SK-N-SH (cell line): ENCODE measurements around the gene BMF. TPM values are rescaled to one million over a fixed set of nuclear protein-coding genes. Genes with fewer than 3 reads are reported as not detected.
A peak's percentile ranks its signal among the peaks of the same experiment; 100 is the strongest.

ENCODE experiments used
- CTCF ChIA-PET: fragments of 300-600, 350-600 bp; formaldehyde crosslinking; extraction: SDS; loops from one replicate; lab custom pipeline; 2021; lab: Yijun Ruan, JAX
- POLR2A ChIA-PET: fragments of 350-600 bp; sonication (Branson Sonifier 250); formaldehyde crosslinking; extraction: SDS; loops from one replicate; lab custom pipeline; 2020; ENCODE audit warnings: antibody characterized with exemption, inconsistent platforms; lab: Yijun Ruan, JAX
- DNase-seq: peaks from one replicate; pipeline ENCODE4 v3.0.0; 2012
- H2AFZ ChIP-seq: fragments of 200-600 bp; sonication (generic); 2 replicates; pipeline ENCODE4 v1.8.1; 2016; ENCODE audit warnings: antibody characterized with exemption, mild to moderate bottlenecking, low read depth
- H3F3A ChIP-seq: fragments of 200-600 bp; sonication (generic); replicated peaks from 2 replicates; pipeline ENCODE3; 2016; ENCODE audit warnings: antibody characterized with exemption, mild to moderate bottlenecking; ENCODE audit not compliant: insufficient read depth
- H3K27ac ChIP-seq, 2 experiments: fragments of 200-500 bp in 1 of 2; fragments of 200-600 bp in 1 of 2; sonication (Bioruptor generic) in 1 of 2; sonication (generic), shearing (Covaris generic) in 1 of 2; 2 replicates each; pipeline versions ENCODE4 v1.5.1 to v1.6.1; 2014 to 2016; ENCODE audit warnings: low read depth in 2 of 2, inconsistent platforms in 1 of 2, low read length in 1 of 2, mild to moderate bottlenecking in 1 of 2, mixed read lengths in 1 of 2
- H3K27me3 ChIP-seq: fragments of 200-600 bp; sonication (generic), shearing (Covaris generic); 2 replicates; pipeline ENCODE4 v1.6.1; 2016; ENCODE audit warnings: mixed run types; ENCODE audit not compliant: insufficient read depth
- H3K36me3 ChIP-seq, 2 experiments: fragments of 200-500 bp in 1 of 2; fragments of 200-600 bp in 1 of 2; sonication (Bioruptor generic) in 1 of 2; sonication (generic) in 1 of 2; replicated peaks in 1 of 2; 2 replicates each; pipeline versions ENCODE3 to v1.5.1; 2014 to 2016; ENCODE audit warnings: low read length in 1 of 2, mild to moderate bottlenecking in 1 of 2; ENCODE audit not compliant: insufficient read depth in 2 of 2, control insufficient read depth in 1 of 2
- H3K4me1 ChIP-seq, 2 experiments: fragments of 200-500 bp in 1 of 2; fragments of 200-600 bp in 1 of 2; sonication (Bioruptor generic) in 1 of 2; sonication (generic), shearing (Covaris generic) in 1 of 2; 2 replicates each; pipeline versions ENCODE4 v1.5.1 to v1.6.1; 2014 to 2016; ENCODE audit warnings: low read depth in 1 of 2, low read length in 1 of 2, mixed run types in 1 of 2; ENCODE audit not compliant: insufficient read depth in 2 of 2, control insufficient read depth in 1 of 2
- H3K4me2 ChIP-seq: fragments of 200-600 bp; sonication (generic), shearing (Covaris generic); 2 replicates; pipeline ENCODE4 v1.6.1; 2017; ENCODE audit warnings: mixed run types
- H3K4me3 ChIP-seq, 2 experiments: fragments of 200-500 bp in 1 of 2; fragments of 200-600 bp in 1 of 2; sonication (Bioruptor generic) in 1 of 2; sonication (generic), shearing (Covaris generic) in 1 of 2; 2 replicates each; pipeline versions ENCODE4 v1.5.1 to v1.8.1; 2014 to 2016; ENCODE audit warnings: low read depth in 2 of 2, inconsistent platforms in 1 of 2, low read length in 1 of 2, mild to moderate bottlenecking in 1 of 2, mixed read lengths in 1 of 2, moderate library complexity in 1 of 2
- H3K79me2 ChIP-seq: fragments of 200-600 bp; sonication (generic); 2 replicates; pipeline ENCODE4 v1.8.1; 2017; ENCODE audit warnings: mild to moderate bottlenecking; ENCODE audit not compliant: insufficient read depth
- H3K9ac ChIP-seq: fragments of 200-600 bp; sonication (generic); 2 replicates; pipeline ENCODE4 v1.6.1; 2017; ENCODE audit warnings: mixed run types
- H3K9me2 ChIP-seq: fragments of 200-600 bp; sonication (generic); 2 replicates; pipeline ENCODE4 v1.6.1; 2017; ENCODE audit warnings: mixed run types
- H3K9me3 ChIP-seq: fragments of 200-600 bp; sonication (generic); 2 replicates; pipeline ENCODE4 v1.6.1; 2017; ENCODE audit warnings: mixed run types, mild to moderate bottlenecking, moderate library complexity
- H4K20me1 ChIP-seq: fragments of 200-600 bp; sonication (generic); 2 replicates; pipeline ENCODE4 v1.6.1; 2017; ENCODE audit warnings: mild to moderate bottlenecking, mixed run types; ENCODE audit not compliant: insufficient read depth
- EP300 ChIP-seq, 2 experiments: IDR thresholded peaks; 2 replicates each; pipeline versions ENCODE4 v1.4.0 to v1.6.1; 2012; ENCODE audit warnings: borderline replicate concordance in 1 of 2, low read depth in 1 of 2, low read length in 1 of 2
- GABPA ChIP-seq: IDR thresholded peaks from 2 replicates; pipeline ENCODE4 v1.4.0; 2012; ENCODE audit warnings: low read depth, mild to moderate bottlenecking
- TCF12 ChIP-seq: IDR thresholded peaks from 2 replicates; pipeline ENCODE4 v1.4.0; 2012
- TEAD4 ChIP-seq: IDR thresholded peaks from 2 replicates; pipeline ENCODE4 v1.4.0; 2012; ENCODE audit warnings: mild to moderate bottlenecking, borderline replicate concordance; ENCODE audit not compliant: insufficient read depth
- WGBS: methylation state at CpG from one replicate; pipeline ENCODE4 v1.1.6; 2017; ENCODE audit warnings: low lambda C conversion rate; 5-methylcytosine and 5-hydroxymethylcytosine counted together
- polyA plus RNA-seq, 3 experiments: library from polyadenylated mRNA; depleted of rRNA; stranded (reverse); fragments of >200 nt; gene quantifications; 2 replicates each; pipeline ENCODE4 v1.2.3, GENCODE V29; 2012
- TF ChIP-seq, protein P1 (sequence below): IDR thresholded peaks from 2 replicates; pipeline ENCODE4; 2012
- TF ChIP-seq, protein P2 (sequence below): IDR thresholded peaks from 2 replicates; pipeline ENCODE4 v1.6.1; 2012; ENCODE audit warnings: mild to moderate bottlenecking, low read depth, low read length, moderate library complexity

BMF gene
- polyA plus RNA-seq, 1 of the 3 experiments (the other 2 are of a cell fraction), result 0.72 TPM

DNA sequence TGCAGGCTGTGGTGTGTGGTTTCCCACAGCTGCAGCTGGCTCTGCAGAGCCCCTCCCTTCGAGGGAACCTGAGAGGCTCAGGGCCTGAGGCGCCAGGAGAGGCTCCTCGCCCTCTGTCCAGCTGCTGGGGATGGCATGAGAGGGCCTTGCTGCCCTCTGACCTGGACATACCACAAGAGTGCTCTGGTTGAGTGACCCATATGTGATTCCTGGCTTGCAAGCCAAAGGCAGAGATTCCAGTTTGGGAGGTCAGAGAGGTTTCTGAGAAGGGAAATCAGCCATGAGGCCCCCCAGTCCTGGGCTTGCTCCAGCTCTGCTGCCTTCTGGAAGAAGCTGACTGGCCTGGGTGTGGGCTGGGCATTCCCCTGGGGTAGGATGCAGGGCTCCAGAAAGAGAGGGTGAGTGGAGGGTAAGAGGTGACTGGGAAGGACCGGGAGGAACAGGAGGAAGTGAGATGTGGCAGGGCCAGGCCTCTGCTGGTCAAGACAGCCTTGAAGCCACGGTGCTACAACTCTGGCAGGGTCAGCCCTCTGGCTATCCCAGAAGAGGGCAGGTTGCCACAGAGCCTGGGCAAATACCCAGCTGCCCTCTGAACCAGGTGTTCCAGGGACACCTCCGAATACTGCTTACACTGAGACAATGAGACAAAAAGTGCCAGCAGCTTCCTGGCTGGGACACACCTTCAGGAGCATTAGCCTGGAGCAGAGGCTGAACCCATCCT, 53.7 kb downstream of the BMF start:
- Histone ChIP-seq H3K27me3 (no peaks in the 10 kb centered on the region), H3K4me3 (no peak overlapping the region), H3K9me3 (no peaks in the 10 kb centered on the region), H3K4me1 (peaks cover 0 to 25% of the 10 kb centered on the region in 2 experiments; a peak in 1 of 4 replicates), H4K20me1 (no peaks in the 10 kb centered on the region), H3K9me2 (no peaks in the 10 kb centered on the region), H3K27ac (peak overlapping the region in 1 of 2 experiments; percentile 76; a peak in 2 of 4 replicates), H2AFZ (no peak overlapping the region), H3K36me3 (no peaks in the 10 kb centered on the region), H3K4me2 (no peak overlapping the region), H3F3A (no peaks in the 10 kb centered on the region), H3K9ac (no peak overlapping the region), H3K79me2 (no peaks in the 10 kb centered on the region)
- POLR2A ChIA-PET, result interaction anchor here (0.7 kb wide), 1 partner anchor 24 kb away, joined by 3 read pairs; no protein-coding TSS in a partner anchor
- DNase-seq, result no peak
- CTCF ChIA-PET, result interaction anchor here (1.3 to 1.9 kb wide), 8 partner anchors 9 to 219 kb away, joined by 3 to 9 read pairs (median 6); no protein-coding TSS in a partner anchor
- no peak for TF ChIP-seq EP300 (IDR thresholded peaks at IDR 0.05; ENCODE audit: borderline replicate concordance in 1 of 2, low read depth in 1 of 2, low read length in 1 of 2)
- TF ChIP-seq, protein P1, sequence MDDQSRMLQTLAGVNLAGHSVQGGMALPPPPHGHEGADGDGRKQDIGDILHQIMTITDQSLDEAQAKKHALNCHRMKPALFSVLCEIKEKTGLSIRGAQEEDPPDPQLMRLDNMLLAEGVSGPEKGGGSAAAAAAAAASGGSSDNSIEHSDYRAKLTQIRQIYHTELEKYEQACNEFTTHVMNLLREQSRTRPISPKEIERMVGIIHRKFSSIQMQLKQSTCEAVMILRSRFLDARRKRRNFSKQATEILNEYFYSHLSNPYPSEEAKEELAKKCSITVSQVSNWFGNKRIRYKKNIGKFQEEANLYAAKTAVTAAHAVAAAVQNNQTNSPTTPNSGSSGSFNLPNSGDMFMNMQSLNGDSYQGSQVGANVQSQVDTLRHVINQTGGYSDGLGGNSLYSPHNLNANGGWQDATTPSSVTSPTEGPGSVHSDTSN, result no peak
- TF ChIP-seq TCF12, result peak; percentile 11; the same call in 1 of the 2 replicates
- WGBS, result 68% methylated on average over 4 of the region's 6 CpGs

DNA sequence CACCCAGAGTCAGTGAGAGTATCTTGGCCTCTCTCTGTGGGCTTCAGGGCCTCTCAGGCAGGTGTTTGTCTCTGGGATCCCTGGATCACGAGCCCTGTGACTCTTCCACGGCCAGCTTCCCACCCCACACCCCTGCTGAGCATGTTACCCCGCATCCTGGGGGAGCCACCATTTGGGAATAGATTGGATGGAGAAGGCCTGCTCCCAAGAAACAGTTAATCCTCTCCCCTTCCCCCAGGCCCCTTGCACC, 54.1 kb downstream of the BMF start:
- no peak overlapping the region for H3K9ac ChIP-seq
- H3K36me3 ChIP-seq, result no peaks in the 10 kb centered on the region
- no peaks in the 10 kb centered on the region for H3K27me3 ChIP-seq
- POLR2A ChIA-PET, result interaction anchor here (0.7 kb wide), 1 partner anchor 24 kb away, joined by 3 read pairs; no protein-coding TSS in a partner anchor
- DNase-seq, result no peak
- 93% methylated on average over 3 of the region's 3 CpGs for WGBS
- H3K9me3 ChIP-seq, result no peaks in the 10 kb centered on the region
- no peak for TF ChIP-seq TEAD4
- TF ChIP-seq GABPA, result no peak
- TF ChIP-seq, protein P2, sequence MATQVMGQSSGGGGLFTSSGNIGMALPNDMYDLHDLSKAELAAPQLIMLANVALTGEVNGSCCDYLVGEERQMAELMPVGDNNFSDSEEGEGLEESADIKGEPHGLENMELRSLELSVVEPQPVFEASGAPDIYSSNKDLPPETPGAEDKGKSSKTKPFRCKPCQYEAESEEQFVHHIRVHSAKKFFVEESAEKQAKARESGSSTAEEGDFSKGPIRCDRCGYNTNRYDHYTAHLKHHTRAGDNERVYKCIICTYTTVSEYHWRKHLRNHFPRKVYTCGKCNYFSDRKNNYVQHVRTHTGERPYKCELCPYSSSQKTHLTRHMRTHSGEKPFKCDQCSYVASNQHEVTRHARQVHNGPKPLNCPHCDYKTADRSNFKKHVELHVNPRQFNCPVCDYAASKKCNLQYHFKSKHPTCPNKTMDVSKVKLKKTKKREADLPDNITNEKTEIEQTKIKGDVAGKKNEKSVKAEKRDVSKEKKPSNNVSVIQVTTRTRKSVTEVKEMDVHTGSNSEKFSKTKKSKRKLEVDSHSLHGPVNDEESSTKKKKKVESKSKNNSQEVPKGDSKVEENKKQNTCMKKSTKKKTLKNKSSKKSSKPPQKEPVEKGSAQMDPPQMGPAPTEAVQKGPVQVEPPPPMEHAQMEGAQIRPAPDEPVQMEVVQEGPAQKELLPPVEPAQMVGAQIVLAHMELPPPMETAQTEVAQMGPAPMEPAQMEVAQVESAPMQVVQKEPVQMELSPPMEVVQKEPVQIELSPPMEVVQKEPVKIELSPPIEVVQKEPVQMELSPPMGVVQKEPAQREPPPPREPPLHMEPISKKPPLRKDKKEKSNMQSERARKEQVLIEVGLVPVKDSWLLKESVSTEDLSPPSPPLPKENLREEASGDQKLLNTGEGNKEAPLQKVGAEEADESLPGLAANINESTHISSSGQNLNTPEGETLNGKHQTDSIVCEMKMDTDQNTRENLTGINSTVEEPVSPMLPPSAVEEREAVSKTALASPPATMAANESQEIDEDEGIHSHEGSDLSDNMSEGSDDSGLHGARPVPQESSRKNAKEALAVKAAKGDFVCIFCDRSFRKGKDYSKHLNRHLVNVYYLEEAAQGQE, result no peak
- TF ChIP-seq, all 33 proteins: peak for 0
- CTCF ChIA-PET, result interaction anchor here (0.8 to 1.9 kb wide), 6 partner anchors 9 to 220 kb away, joined by 3 to 7 read pairs (median 5); no protein-coding TSS in a partner anchor
- H3F3A ChIP-seq, result no peaks in the 10 kb centered on the region
- H3K4me2 ChIP-seq, result no peak overlapping the region
- no peaks in the 10 kb centered on the region for H3K79me2 ChIP-seq
- H3K27ac ChIP-seq, result no peak overlapping the region
- peaks cover 0 to 25% of the 10 kb centered on the region in 2 experiments; a peak in 1 of 4 replicates for H3K4me1 ChIP-seq
- no peaks in the 10 kb centered on the region for H4K20me1 ChIP-seq
- no peak overlapping the region for H3K4me3 ChIP-seq
- no peak overlapping the region for H2AFZ ChIP-seq
- H3K9me2 ChIP-seq, result no peaks in the 10 kb centered on the region
